RWPE1 (cell line): ENCODE results near the gene XXYLT1.

Experiments used
- CTCF ChIA-PET: fragments of 350-600 bp; sonication (Branson Sonifier 250); formaldehyde crosslinking; extraction: SDS; loops from one replicate; lab custom pipeline; 2021; lab: Yijun Ruan, JAX
- POLR2A ChIA-PET: fragments of 400-600 bp; formaldehyde crosslinking; extraction: SDS; loops from one replicate; lab custom pipeline; 2020; ENCODE audit warnings: antibody characterized with exemption; ENCODE audit not compliant: low non-redundant PET; lab: Yijun Ruan, JAX
- DNase-seq: peaks from one replicate; pipeline ENCODE4 v3.0.0; 2012; ENCODE audit warnings: low spot score
- H3K27ac ChIP-seq: fragments of 450-650 bp; 2 replicates; pipeline ENCODE4 v1.5.1; 2017
- CTCF ChIP-seq: fragments of 450-650 bp; conservative IDR thresholded peaks from 2 replicates; pipeline ENCODE4 v1.5.1; 2017; ENCODE audit warnings: low read depth, mild to moderate bottlenecking

XXYLT1 gene

GRCh38 chr3:195254454-195255175 lies 16.3 kb downstream of the XXYLT1 start:
- POLR2A ChIA-PET = no interaction called here
- CTCF ChIA-PET = interaction anchor here (0.7 to 0.9 kb wide), 2 partner anchors 148 kb away, joined by 4 read pairs; no protein-coding TSS in a partner anchor
- TF ChIP-seq CTCF = no peak
- DNase-seq = no peak
- H3K27ac ChIP-seq = no peak overlapping the region

- ChIA-PET POLR2A (interaction anchor here (0.7 kb wide), 1 partner anchor 10 kb away, joined by 10 read pairs; no protein-coding TSS in a partner anchor), CTCF (interaction anchor here (0.7 kb wide), 1 partner anchor 147 kb away, joined by 4 read pairs; no protein-coding TSS in a partner anchor)
- TF ChIP-seq CTCF = no peak
- no peak for DNase-seq
- no peak overlapping the region for H3K27ac ChIP-seq
These were observed 17.0 kb downstream of the XXYLT1 start for GRCh38 chr3:195253923-195254432.

GRCh38 chr3:195251336-195252065 lies 19.5 kb downstream of the XXYLT1 start:
- no peak for TF ChIP-seq CTCF
- DNase-seq = no peak
- CTCF ChIA-PET = interaction anchor here (0.6 kb wide), 1 partner anchor 508 kb away, joined by 3 read pairs; no protein-coding TSS in a partner anchor
- no peak overlapping the region for H3K27ac ChIP-seq
- POLR2A ChIA-PET = no interaction called here

- ChIA-PET POLR2A (no interaction called here), CTCF (interaction anchor here (0.6 to 1.2 kb wide), 4 partner anchors 154 to 741 kb away, joined by 3 to 5 read pairs (median 3); no protein-coding TSS in a partner anchor)
- TF ChIP-seq CTCF = no peak
- no peak overlapping the region for H3K27ac ChIP-seq
- no peak for DNase-seq
These were observed 20.3 kb downstream of the XXYLT1 start for GRCh38 chr3:195250473-195251251.

- no peak for DNase-seq
- ChIA-PET POLR2A (no interaction called here), CTCF (interaction anchor here (0.6 to 1.2 kb wide), 3 partner anchors 153 to 741 kb away, joined by 3 to 5 read pairs (median 3); no protein-coding TSS in a partner anchor)
- no peak overlapping the region for H3K27ac ChIP-seq
- no peak for TF ChIP-seq CTCF
These were observed 21.0 kb downstream of the XXYLT1 start for GRCh38 chr3:195249858-195250464.
